ENCODE results near the gene DCAF6.
A peak's percentile ranks its signal among the peaks of the same experiment; 100 is the strongest.

DCAF6 gene

GRCh38 chr1:168106274-168106673 lies 169.8 kb downstream of the DCAF6 start:
- no peak for DNase-seq (ENCODE audit: low read depth in 2 of 2)

- DNase-seq (ENCODE audit: low read depth in 2 of 2), result no peak
These were observed 174.5 kb downstream of the DCAF6 start for GRCh38 chr1:168110896-168111545.

GRCh38 chr1:168112673-168113305 lies 176.3 kb downstream of the DCAF6 start:
- DNase-seq (ENCODE audit: low read depth in 2 of 2), result peak; percentile 8 to 22

- no peak for DNase-seq (ENCODE audit: low read depth in 2 of 2)
These were observed 178.4 kb downstream of the DCAF6 start for GRCh38 chr1:168114845-168115244.

- no peak for DNase-seq (ENCODE audit: low read depth in 2 of 2)
These were observed 179.9 kb downstream of the DCAF6 start for GRCh38 chr1:168116327-168116799.

- DNase-seq (ENCODE audit: low read depth in 2 of 2), result no peak
These were observed 183.3 kb downstream of the DCAF6 start for GRCh38 chr1:168119750-168120149.

GRCh38 chr1:168121401-168122011 lies 185.0 kb downstream of the DCAF6 start:
- no peak for DNase-seq (ENCODE audit: low read depth in 2 of 2)

- DNase-seq (ENCODE audit: low read depth in 2 of 2), result no peak
These were observed 188.6 kb downstream of the DCAF6 start for GRCh38 chr1:168125051-168125450.
